Ovary (tissue), 9 donors: ENCODE data around the gene ANGPTL1. TPM values are rescaled to one million over a fixed set of nuclear protein-coding genes. Genes with fewer than 3 reads are reported as not detected.

ENCODE experiments used
- DNase-seq, 5 donors: peaks; one replicate each; pipeline ENCODE4 v3.0.0-alpha.2; 2019 to 2020
- H3K27ac ChIP-seq, 2 donors: fragments of 200-600 bp; one replicate each; pipeline versions ENCODE4 v1.5.1 to v1.8.0; 2019 to 2022
- H3K27me3 ChIP-seq: fragments of 200-600 bp; one replicate; pipeline ENCODE4 v1.8.0; 2022
- H3K36me3 ChIP-seq: fragments of 200-600 bp; sonication (generic); one replicate; pipeline ENCODE4 v1.5.1; 2019
- H3K4me1 ChIP-seq: one replicate; pipeline ENCODE4 v1.8.1; 2013; ENCODE audit warnings: mild to moderate bottlenecking, moderate library complexity; ENCODE audit not compliant: insufficient read depth
- H3K4me3 ChIP-seq: fragments of 200-600 bp; sonication (generic); one replicate; pipeline ENCODE4 v1.5.1; 2017
- H3K9me3 ChIP-seq, 2 donors: fragments of 200-600 bp in 1 of 2; sonication (generic) in 1 of 2; one replicate each; pipeline versions ENCODE4 v1.5.1 to v1.8.1; 2013 to 2019; ENCODE audit warnings: mild to moderate bottlenecking in 1 of 2, moderate library complexity in 1 of 2
- EP300 ChIP-seq: sonication (generic); formaldehyde crosslinking; IDR thresholded peaks from one replicate; pipeline ENCODE4 v1.6.1; 2017; ENCODE audit warnings: antibody characterized with exemption
- POLR2A ChIP-seq: fragments of 450-650 bp; IDR thresholded peaks from one replicate; pipeline ENCODE4 v1.6.1; 2017; ENCODE audit warnings: antibody characterized with exemption, mild to moderate bottlenecking, moderate library complexity
- WGBS, 3 donors: extraction: QIAGEN DNeasy Blood & Tissue Kit in 1 of 3; methylation state at CpG; one replicate each; pipeline versions ENCODE4 v1.1.5 to v1.1.7; 2013 to 2017; 5-methylcytosine and 5-hydroxymethylcytosine counted together
- intact Hi-C, 4 donors: fragments of 100-400 bp; cut with DNase I; formaldehyde crosslinking; loops; one replicate each; pipeline versions ENCODE4 v1.11.0 to v1.15.1; 2022 to 2023
- polyA plus RNA-seq, 2 donors: library from polyadenylated mRNA; stranded (reverse); fragments of 200-250 nt in 1 of 2; fragments of 350-450 nt in 1 of 2; fragmentation: Illumina TruSeq in 1 of 2; extraction: RNeasy Lipid Tissue Mini Kit (QIAGEN cat#74804) in 1 of 2; gene quantifications; one replicate each; pipeline ENCODE4 v1.2.3, GENCODE V29; 2013 to 2014
- total RNA-seq, 7 donors: library from RNA; depleted of rRNA in 2 of 7; stranded (reverse); fragments of >200 nt in 2 of 7; fragmentation: NEBNext Ultra II Directional in 3 of 7; extraction: Animal tissue kit (Norgen Biotek cat#: 25700) in 3 of 7; gene quantifications; one replicate each; pipeline versions ENCODE4 v1.1.0 to v1.2.4, GENCODE V29; 2016 to 2023
- TF ChIP-seq, protein P1 (sequence below), 3 donors: fragments of 450-650 bp in 2 of 3; fragments of 200-600 bp in 1 of 3; IDR thresholded peaks; one replicate each; pipeline versions ENCODE4 v1.5.1 to v1.8.0; 2016 to 2022; ENCODE audit warnings: antibody characterized with exemption in 3 of 3, mild to moderate bottlenecking in 1 of 3
- donor health status: DM: no; HTN: no; CAD: no; lungs with moderate emphysema.
- donor health status: DM: no; HTN: no; CAD: no.
- donor health status: Bipolar disorder and iron deficiency.
- donor health status: DM: yes; HTN: yes; CAD: no.
- donor health status: DM: no; HTN: no; CAD: no.
- donor health status: DM: yes; HTN: yes; CAD: no.

The ANGPTL1 gene
- total and polyA plus RNA-seq, 9 donors, result 21.9 to 165 (median 65.7) TPM

GRCh38 chr1:178916448-178917174 is 45.7 kb upstream of the ANGPTL1 start:
- peaks cover 2% of the 10 kb centered on the region for H3K4me1 ChIP-seq
- intact Hi-C loops, result no loop called here
- H3K27me3 ChIP-seq, result no peaks in the 10 kb centered on the region
- 10 to 22% (median 22%) methylated on average over 5 of the region's 5 CpGs for WGBS, 3 donors
- TF ChIP-seq, protein P1, sequence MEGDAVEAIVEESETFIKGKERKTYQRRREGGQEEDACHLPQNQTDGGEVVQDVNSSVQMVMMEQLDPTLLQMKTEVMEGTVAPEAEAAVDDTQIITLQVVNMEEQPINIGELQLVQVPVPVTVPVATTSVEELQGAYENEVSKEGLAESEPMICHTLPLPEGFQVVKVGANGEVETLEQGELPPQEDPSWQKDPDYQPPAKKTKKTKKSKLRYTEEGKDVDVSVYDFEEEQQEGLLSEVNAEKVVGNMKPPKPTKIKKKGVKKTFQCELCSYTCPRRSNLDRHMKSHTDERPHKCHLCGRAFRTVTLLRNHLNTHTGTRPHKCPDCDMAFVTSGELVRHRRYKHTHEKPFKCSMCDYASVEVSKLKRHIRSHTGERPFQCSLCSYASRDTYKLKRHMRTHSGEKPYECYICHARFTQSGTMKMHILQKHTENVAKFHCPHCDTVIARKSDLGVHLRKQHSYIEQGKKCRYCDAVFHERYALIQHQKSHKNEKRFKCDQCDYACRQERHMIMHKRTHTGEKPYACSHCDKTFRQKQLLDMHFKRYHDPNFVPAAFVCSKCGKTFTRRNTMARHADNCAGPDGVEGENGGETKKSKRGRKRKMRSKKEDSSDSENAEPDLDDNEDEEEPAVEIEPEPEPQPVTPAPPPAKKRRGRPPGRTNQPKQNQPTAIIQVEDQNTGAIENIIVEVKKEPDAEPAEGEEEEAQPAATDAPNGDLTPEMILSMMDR (IDR thresholded peaks at IDR 0.05), result no peak
- TF ChIP-seq EP300, result no peak
- TF ChIP-seq POLR2A, result no peak
- H3K27ac ChIP-seq, result peak overlapping the region in 1 of 2 donors; percentile 49
- peak overlapping the region; percentile 2 for H3K4me3 ChIP-seq
- peak in 1 of 5 donors; percentile 22 for DNase-seq
- H3K36me3 ChIP-seq, result no peaks in the 10 kb centered on the region
- no peaks in the 10 kb centered on the region for H3K9me3 ChIP-seq

DNA sequence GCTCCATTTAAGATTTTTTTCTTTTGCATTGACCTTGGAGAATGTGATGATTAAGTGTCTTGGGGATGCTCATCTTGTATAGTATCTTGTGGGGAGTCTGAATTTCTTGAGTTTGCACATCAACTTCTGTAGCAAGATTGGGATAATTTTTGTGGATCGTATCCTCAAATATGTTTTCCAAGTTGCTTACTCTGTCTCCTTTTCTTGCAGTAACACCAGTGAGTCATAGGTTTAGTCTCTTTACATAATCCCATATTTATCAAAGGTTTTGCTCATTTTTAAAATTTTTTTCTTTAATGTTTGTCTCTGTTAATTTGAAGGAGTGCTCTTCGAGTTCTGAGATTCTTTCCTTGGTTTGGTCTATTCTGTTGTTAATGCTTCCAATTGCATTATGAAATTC is 41.7 kb upstream of the ANGPTL1 start:
- 69 to 86% (median 81%) methylated on average over 2 of the region's 2 CpGs for WGBS, 3 donors
- Histone ChIP-seq H3K36me3 (no peaks in the 10 kb centered on the region), H3K27ac (no peak overlapping the region), H3K27me3 (no peaks in the 10 kb centered on the region), H3K9me3 (no peaks in the 10 kb centered on the region), H3K4me1 (no peaks in the 10 kb centered on the region), H3K4me3 (no peak overlapping the region)
- TF ChIP-seq EP300, result no peak
- TF ChIP-seq, protein P1 (IDR thresholded peaks at IDR 0.05), result no peak
- intact Hi-C loops, result no loop called here
- no peak for DNase-seq

DNA sequence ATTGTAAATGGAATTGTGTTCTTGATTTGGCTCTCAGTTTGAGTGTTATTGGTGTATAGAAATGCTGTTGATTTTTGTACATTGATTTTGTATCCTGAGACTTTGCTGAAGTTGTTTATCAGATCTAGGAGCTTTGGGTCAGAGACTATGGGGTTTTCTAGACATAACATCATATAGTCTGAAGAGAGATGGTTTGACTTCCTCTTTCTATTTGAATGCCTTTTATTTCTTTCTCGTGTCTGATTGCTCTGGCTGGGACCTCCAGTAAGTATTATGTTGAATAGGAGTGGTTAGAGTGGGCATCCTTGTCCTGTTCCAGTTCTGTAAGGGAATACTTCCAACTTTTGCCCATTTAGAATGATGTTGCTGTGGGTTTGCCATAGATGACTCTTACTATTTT is 39.1 kb upstream of the ANGPTL1 start:
- no peak overlapping the region for H3K4me3 ChIP-seq
- H3K27ac ChIP-seq, result no peak overlapping the region
- 94 to 98% (median 97%) methylated on average over 1 of the region's 1 CpG for WGBS, 3 donors
- no peaks in the 10 kb centered on the region for H3K27me3 ChIP-seq
- TF ChIP-seq, protein P1 (IDR thresholded peaks at IDR 0.05), result no peak
- TF ChIP-seq POLR2A (no peak), EP300 (no peak)
- intact Hi-C loops, result no loop called here
- H3K4me1 ChIP-seq, result no peaks in the 10 kb centered on the region
- no peaks in the 10 kb centered on the region for H3K36me3 ChIP-seq
- DNase-seq, result no peak
- H3K9me3 ChIP-seq, result no peaks in the 10 kb centered on the region

- intact Hi-C loops, result no loop called here
- Histone ChIP-seq H3K4me1 (no peaks in the 10 kb centered on the region), H3K4me3 (no peak overlapping the region), H3K9me3 (no peaks in the 10 kb centered on the region), H3K27me3 (no peaks in the 10 kb centered on the region), H3K27ac (no peak overlapping the region), H3K36me3 (no peaks in the 10 kb centered on the region)
- WGBS, 3 donors, result 69 to 81% (median 73%) methylated on average over 1 of the region's 1 CpG
- no peak for DNase-seq
- no peak for TF ChIP-seq EP300
- no peak for TF ChIP-seq POLR2A
- TF ChIP-seq, protein P1 (IDR thresholded peaks at IDR 0.05), result no peak
Observed at GRCh38 chr1:178908358-178908757, 37.5 kb upstream of the ANGPTL1 start.
